Measurements from ENCODE around the gene SAGE1.
A peak's percentile ranks its signal among the peaks of the same experiment; 100 is the strongest.
"Not testable (repeated sequence)": the region's sequence is repeated elsewhere in the genome, so short reads cannot be mapped to it uniquely, and the experiment has no call there.

The SAGE1 gene, protein sequence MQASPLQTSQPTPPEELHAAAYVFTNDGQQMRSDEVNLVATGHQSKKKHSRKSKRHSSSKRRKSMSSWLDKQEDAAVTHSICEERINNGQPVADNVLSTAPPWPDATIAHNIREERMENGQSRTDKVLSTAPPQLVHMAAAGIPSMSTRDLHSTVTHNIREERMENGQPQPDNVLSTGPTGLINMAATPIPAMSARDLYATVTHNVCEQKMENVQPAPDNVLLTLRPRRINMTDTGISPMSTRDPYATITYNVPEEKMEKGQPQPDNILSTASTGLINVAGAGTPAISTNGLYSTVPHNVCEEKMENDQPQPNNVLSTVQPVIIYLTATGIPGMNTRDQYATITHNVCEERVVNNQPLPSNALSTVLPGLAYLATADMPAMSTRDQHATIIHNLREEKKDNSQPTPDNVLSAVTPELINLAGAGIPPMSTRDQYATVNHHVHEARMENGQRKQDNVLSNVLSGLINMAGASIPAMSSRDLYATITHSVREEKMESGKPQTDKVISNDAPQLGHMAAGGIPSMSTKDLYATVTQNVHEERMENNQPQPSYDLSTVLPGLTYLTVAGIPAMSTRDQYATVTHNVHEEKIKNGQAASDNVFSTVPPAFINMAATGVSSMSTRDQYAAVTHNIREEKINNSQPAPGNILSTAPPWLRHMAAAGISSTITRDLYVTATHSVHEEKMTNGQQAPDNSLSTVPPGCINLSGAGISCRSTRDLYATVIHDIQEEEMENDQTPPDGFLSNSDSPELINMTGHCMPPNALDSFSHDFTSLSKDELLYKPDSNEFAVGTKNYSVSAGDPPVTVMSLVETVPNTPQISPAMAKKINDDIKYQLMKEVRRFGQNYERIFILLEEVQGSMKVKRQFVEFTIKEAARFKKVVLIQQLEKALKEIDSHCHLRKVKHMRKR

DNA sequence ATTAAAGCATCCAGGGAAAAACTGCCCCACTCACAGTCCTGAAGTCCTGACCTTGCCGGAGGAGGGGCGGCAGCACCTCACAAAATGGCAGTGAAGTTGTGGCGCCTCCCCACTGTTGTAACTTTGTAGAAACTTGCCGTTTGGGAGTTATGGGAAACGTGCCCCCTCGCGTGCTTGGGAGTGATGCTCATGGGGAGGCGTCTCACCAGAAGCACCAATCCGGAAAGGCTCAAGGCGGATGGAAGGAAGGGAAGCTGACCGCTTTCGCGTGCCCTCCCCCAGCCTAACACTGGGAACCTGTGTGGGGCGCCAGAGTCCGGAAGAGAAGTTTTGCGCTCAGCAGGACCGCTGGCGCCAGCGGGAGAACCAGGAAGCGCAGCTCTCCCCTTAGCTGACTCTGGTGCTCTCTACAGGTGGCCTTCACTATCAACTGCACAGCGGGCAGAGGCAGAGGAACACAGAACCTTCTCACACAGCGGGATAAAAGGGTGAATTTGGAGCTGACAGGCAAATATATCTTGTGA lies at the start of gene SAGE1, which contains the start of gene CT45A10:
TSS of gene SAGE1 (plus strand) at position 423 of the 524 bp plus-strand sequence. CDS start 2,527 bp downstream, outside the sequence.
TSS of gene CT45A10 (minus strand) at position 151 of the 524 bp plus-strand sequence. CDS start 8,100 bp downstream, outside the sequence.
- no peak for DNase-seq

- not testable (repeated sequence) for DNase-seq
Measured at GRCh38 chrX:135854438-135854837, 39.1 kb upstream of the SAGE1 start, which contains the start of gene CT45A8. Gene CT45A8, minus strand, starts transcription at chrX:135854538. Its CDS starts 3,755 bp downstream, at chrX:135850783.

- not testable (repeated sequence) for DNase-seq
Measured at GRCh38 chrX:135871712-135872111, 21.8 kb upstream of the SAGE1 start, which contains the start of gene CT45A9. Gene CT45A9, minus strand, starts transcription at chrX:135871812. Its CDS starts 3,751 bp downstream, at chrX:135868061.

- DNase-seq, result not testable (repeated sequence)
Measured at GRCh38 chrX:135882741-135883140, 10.8 kb upstream of the SAGE1 start.

DNA sequence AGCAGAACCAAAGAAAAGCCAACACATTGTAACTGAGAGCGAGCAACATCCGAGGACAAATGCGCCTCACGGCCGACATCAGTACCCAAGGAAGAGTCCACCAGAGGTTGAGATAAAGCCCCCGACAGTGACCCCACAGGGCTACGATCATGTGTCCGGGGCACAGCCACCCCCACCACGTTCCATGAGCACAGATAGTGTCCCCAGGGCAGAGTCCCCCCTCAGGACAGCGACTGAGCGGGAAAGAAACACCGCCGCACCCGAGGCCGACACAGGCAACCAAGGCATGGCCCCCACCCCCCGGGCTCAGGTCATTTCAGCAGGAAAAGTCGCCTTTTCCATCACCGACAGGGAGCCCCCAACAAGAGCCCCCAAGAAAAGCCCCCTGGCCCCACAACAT lies 5.3 kb upstream of the SAGE1 start:
- not testable (repeated sequence) for DNase-seq

DNA sequence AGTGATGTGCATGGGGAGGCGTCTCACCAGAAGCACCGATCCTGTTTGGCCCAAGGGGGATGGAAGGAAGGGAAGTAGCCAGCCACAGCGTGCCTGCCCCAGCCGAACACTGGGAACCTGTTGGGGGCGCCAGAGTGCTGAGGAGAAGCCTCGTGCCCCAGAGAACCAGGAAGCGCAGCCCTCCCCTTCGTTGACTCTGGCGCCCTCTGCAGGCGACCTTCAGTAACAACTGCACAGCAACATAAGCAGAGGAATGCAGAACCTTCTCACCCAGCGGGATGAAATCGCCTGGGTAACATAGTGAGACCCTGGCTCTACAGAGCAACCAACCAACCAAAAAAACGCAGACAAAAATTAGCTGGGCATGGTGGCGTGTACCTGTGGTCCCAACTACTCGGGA lies 4.5 kb upstream of the SAGE1 start:
- DNase-seq, result not testable (repeated sequence)

- no peak for DNase-seq
Measured at GRCh38 chrX:135890087-135890585, 3.4 kb upstream of the SAGE1 start.

- DNase-seq, result no peak
Measured at GRCh38 chrX:135892781-135893180, 735 bp upstream of the SAGE1 start.

DNA sequence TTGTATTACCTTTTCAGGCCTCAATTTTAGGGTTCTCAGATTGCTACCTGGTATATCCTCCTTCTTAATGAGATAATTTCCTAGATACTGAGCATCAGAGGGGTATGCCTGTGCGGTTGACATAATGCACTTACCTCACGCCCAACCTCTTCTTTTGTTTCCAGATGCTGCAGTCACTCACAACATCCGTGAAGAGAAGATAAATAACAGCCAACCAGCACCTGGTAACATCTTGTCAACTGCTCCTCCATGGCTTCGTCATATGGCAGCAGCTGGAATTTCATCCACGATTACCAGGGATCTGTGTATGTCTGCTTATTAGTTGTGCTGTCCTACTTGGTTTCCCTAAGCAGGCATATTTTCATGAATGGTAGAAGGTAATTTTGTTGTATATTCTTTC lies 16.7 kb downstream of the SAGE1 start:
- DNase-seq, result no peak

- DNase-seq, result no peak
Measured at GRCh38 chrX:135914404-135914803, 20.9 kb downstream of the SAGE1 start.

- DNase-seq, result not testable (repeated sequence)
Measured at GRCh38 chrX:135920516-135920915, 27.0 kb downstream of the SAGE1 start.

DNA sequence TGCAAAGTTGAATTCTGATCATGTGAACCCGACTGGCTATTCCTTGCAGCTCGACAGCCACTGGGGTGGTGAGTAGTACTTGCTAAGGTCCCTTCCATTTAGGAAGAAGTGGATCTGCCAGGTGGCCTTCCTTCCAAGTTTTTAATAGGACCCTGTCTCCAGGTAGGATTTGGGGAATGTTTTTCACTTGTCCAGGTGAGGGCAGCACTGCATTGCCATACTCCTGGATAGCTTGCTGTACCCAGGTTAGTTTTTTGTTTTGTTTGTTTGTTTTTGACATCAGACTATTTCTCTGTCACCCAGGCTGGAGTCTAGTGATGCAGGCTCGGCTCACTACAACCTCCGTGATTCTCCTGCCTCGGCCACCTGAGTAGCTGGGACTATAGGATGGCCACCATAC lies 29.8 kb downstream of the SAGE1 start:
- no peak for DNase-seq

- DNase-seq, result no peak
Measured at GRCh38 chrX:135927897-135928296, 34.4 kb downstream of the SAGE1 start.

- DNase-seq, result peak; percentile 7
Measured at GRCh38 chrX:135931644-135932487, 38.4 kb downstream of the SAGE1 start.

DNA sequence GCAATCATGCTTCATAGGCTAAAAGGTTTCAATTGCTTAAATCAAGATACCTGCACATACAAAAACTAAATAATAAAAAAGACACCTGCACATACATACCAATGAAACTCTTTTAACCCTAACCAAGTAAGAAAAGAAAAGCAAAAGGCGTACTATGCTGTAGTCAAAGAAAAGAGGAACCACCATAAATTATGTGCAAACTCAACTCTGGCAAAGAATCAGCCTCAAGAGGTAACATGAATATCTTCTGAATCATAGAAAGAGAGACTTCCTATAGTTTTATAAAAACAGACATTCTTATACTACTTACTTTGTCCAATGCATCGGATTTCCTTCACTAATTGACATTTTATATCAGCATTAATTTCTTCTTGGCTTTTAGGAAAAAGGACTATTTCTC lies 51.0 kb downstream of the SAGE1 start:
- DNase-seq, result no peak

DNA sequence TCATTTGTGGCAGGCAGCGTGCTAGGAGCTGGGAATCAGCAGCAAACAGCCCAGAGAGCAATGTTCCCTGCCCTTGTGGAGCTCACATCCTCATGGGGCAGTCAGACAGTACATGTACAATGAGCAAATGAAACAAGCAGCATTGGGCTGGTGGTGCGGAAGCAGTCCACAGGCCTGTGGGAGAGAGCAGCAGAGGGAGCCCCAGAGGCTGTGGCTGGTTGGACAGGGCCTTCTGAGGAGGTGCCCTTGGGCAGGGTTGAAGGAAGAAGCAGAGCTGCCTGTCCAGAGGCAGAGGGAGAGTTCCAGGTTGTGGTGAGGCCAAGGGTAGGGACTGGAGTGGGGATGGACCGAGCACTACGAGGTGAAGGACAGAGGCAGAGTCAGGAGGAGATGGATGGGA lies 57.8 kb downstream of the SAGE1 start:
- no peak for DNase-seq
